Parathyroid adenoma (tissue), 2 donors: ENCODE data around the gene NMNAT2.

Experiments
- H2AFZ ChIP-seq: fragments of 300-600 bp; sonication (generic); one replicate; pipeline ENCODE4 v1.7.0; 2017; ENCODE audit warnings: antibody characterized with exemption, mild to moderate bottlenecking
- H3K27ac ChIP-seq: fragments of 300-600 bp; sonication (generic); one replicate; pipeline ENCODE4 v1.7.0; 2017
- H3K27me3 ChIP-seq: fragments of 300-600 bp; sonication (generic); one replicate; pipeline ENCODE4 v1.7.0; 2017; ENCODE audit warnings: low read length; ENCODE audit not compliant: control insufficient read depth, insufficient read depth
- H3K36me3 ChIP-seq: fragments of 300-600 bp; sonication (generic); one replicate; pipeline ENCODE4 v1.7.0; 2017; ENCODE audit warnings: low read length; ENCODE audit not compliant: control insufficient read depth, insufficient read depth
- H3K4me1 ChIP-seq: fragments of 300-600 bp; sonication (generic); one replicate; pipeline ENCODE4 v1.7.0; 2017; ENCODE audit warnings: control low read depth
- H3K4me2 ChIP-seq: fragments of 300-600 bp; sonication (generic); one replicate; pipeline ENCODE4 v1.7.0; 2017; ENCODE audit warnings: low read length
- H3K4me3 ChIP-seq: fragments of 300-600 bp; sonication (generic); one replicate; pipeline ENCODE4 v1.7.0; 2017; ENCODE audit warnings: low read depth, low read length
- H3K79me2 ChIP-seq: fragments of 300-600 bp; sonication (generic); one replicate; pipeline ENCODE4 v1.7.0; 2017; ENCODE audit warnings: control low read depth
- H3K9ac ChIP-seq: fragments of 300-600 bp; sonication (generic); one replicate; pipeline ENCODE4 v1.7.0; 2017; ENCODE audit warnings: mild to moderate bottlenecking
- H3K9me3 ChIP-seq: fragments of 300-600 bp; sonication (generic); one replicate; pipeline ENCODE4 v1.7.0; 2017; ENCODE audit warnings: low read length; ENCODE audit not compliant: control insufficient read depth
- CTCF ChIP-seq: fragments of 300-600 bp; sonication (generic); IDR thresholded peaks from one replicate; pipeline ENCODE4 v1.7.0; 2017; ENCODE audit warnings: antibody characterized with exemption, mild to moderate bottlenecking
- donor health status: primary hyperparathyroidism.

The NMNAT2 gene

GRCh38 chr1:183295521-183295920 is 122.7 kb downstream of the NMNAT2 start:
- Histone ChIP-seq H3K79me2 (no peaks in the 10 kb centered on the region), H3K4me3 (no peak overlapping the region), H3K27ac (no peak overlapping the region), H3K9me3 (no peaks in the 10 kb centered on the region), H3K4me2 (no peak overlapping the region), H3K4me1 (no peaks in the 10 kb centered on the region), H3K9ac (no peak overlapping the region), H3K36me3 (no peaks in the 10 kb centered on the region), H2AFZ (no peak overlapping the region), H3K27me3 (no peaks in the 10 kb centered on the region)
- no peak for TF ChIP-seq CTCF

- H2AFZ ChIP-seq = no peak overlapping the region
- no peaks in the 10 kb centered on the region for H3K4me1 ChIP-seq
- no peak overlapping the region for H3K9ac ChIP-seq
- H3K4me3 ChIP-seq = no peak overlapping the region
- no peaks in the 10 kb centered on the region for H3K9me3 ChIP-seq
- no peaks in the 10 kb centered on the region for H3K79me2 ChIP-seq
- H3K4me2 ChIP-seq = no peak overlapping the region
- H3K27me3 ChIP-seq = no peaks in the 10 kb centered on the region
- no peak for TF ChIP-seq CTCF
- no peak overlapping the region for H3K27ac ChIP-seq
- H3K36me3 ChIP-seq = no peaks in the 10 kb centered on the region
These were observed 124.3 kb downstream of the NMNAT2 start for GRCh38 chr1:183293876-183294275.

GRCh38 chr1:183293241-183293640 is 124.9 kb downstream of the NMNAT2 start:
- Histone ChIP-seq H3K27me3 (no peaks in the 10 kb centered on the region), H3K4me3 (no peak overlapping the region), H3K36me3 (no peaks in the 10 kb centered on the region), H2AFZ (no peak overlapping the region), H3K4me1 (no peaks in the 10 kb centered on the region), H3K9ac (no peak overlapping the region), H3K4me2 (no peak overlapping the region), H3K9me3 (no peaks in the 10 kb centered on the region), H3K79me2 (no peaks in the 10 kb centered on the region), H3K27ac (no peak overlapping the region)
- no peak for TF ChIP-seq CTCF

- H3K27ac ChIP-seq = no peak overlapping the region
These were observed 126.2 kb downstream of the NMNAT2 start for GRCh38 chr1:183291802-183292514.

More at GRCh38 chr1:183291802-183292514, 126.2 kb downstream of the NMNAT2 start:
- Histone ChIP-seq H2AFZ (no peak overlapping the region), H3K4me1 (no peaks in the 10 kb centered on the region), H3K9ac (no peak overlapping the region), H3K36me3 (no peaks in the 10 kb centered on the region), H3K27me3 (no peaks in the 10 kb centered on the region), H3K4me3 (no peak overlapping the region), H3K79me2 (no peaks in the 10 kb centered on the region), H3K9me3 (no peaks in the 10 kb centered on the region), H3K4me2 (no peak overlapping the region)
- no peak for TF ChIP-seq CTCF
